Smooth muscle cell (in vitro differentiated cells): ENCODE measurements around the gene NLGN1. TPM values are rescaled to one million over a fixed set of nuclear protein-coding genes. Genes with fewer than 3 reads are reported as not detected.

Experiments
- DNase-seq: peaks from one replicate; lab custom pipeline; 2025; ENCODE audit not compliant: unreplicated experiment; lab: John Stamatoyannopoulos, UW
- H2AFZ ChIP-seq: fragments of 200-600 bp; sonication (generic); 2 replicates; pipeline ENCODE4 v1.6.0; 2016; ENCODE audit warnings: antibody characterized with exemption, low read depth, mild to moderate bottlenecking
- H3F3A ChIP-seq: fragments of 200-600 bp; sonication (generic); 2 replicates; pipeline ENCODE4 v1.6.0; 2017; ENCODE audit warnings: antibody characterized with exemption, low read depth
- H3K27ac ChIP-seq: fragments of 200-600 bp; sonication (generic); 2 replicates; pipeline ENCODE4 v1.5.1; 2016; ENCODE audit warnings: low read depth, mild to moderate bottlenecking
- H3K27me3 ChIP-seq: fragments of 200-600 bp; sonication (generic); 2 replicates; pipeline ENCODE4 v1.6.1; 2016; ENCODE audit warnings: low read depth, mild to moderate bottlenecking
- H3K36me3 ChIP-seq: fragments of 200-600 bp; sonication (generic); 2 replicates; pipeline ENCODE4 v1.5.1; 2016; ENCODE audit warnings: low read depth
- H3K4me1 ChIP-seq: fragments of 200-600 bp; sonication (generic); 2 replicates; pipeline ENCODE4 v1.5.1; 2016; ENCODE audit warnings: low read depth
- H3K4me2 ChIP-seq: fragments of 200-600 bp; sonication (generic); 2 replicates; pipeline ENCODE4 v1.6.0; 2016; ENCODE audit warnings: mild to moderate bottlenecking
- H3K4me3 ChIP-seq: fragments of 200-600 bp; sonication (generic); 2 replicates; pipeline ENCODE4 v1.5.1; 2016; ENCODE audit warnings: mild to moderate bottlenecking
- H3K79me2 ChIP-seq: fragments of 200-600 bp; sonication (generic); 2 replicates; pipeline ENCODE4 v1.6.0; 2016; ENCODE audit warnings: low read depth, mild to moderate bottlenecking
- H3K9ac ChIP-seq: fragments of 200-600 bp; sonication (generic); 2 replicates; pipeline ENCODE4 v1.6.0; 2016; ENCODE audit warnings: low read depth
- H3K9me3 ChIP-seq: fragments of 200-600 bp; sonication (generic); replicated peaks from 2 replicates; pipeline ENCODE4 v1.5.1; 2016; ENCODE audit warnings: low read depth
- H4K20me1 ChIP-seq: fragments of 200-600 bp; sonication (generic); 2 replicates; pipeline ENCODE4 v1.6.0; 2016; ENCODE audit warnings: low read depth
- CTCF ChIP-seq: fragments of 200-600 bp; sonication (generic); IDR thresholded peaks from 2 replicates; pipeline ENCODE4 v1.5.1; 2017; ENCODE audit warnings: borderline replicate concordance, mild to moderate bottlenecking, antibody characterized with exemption; ENCODE audit not compliant: insufficient read depth, poor library complexity, severe bottlenecking
- WGBS: methylation state at CpG from one replicate; pipeline ENCODE4 v1.1.7; 2016; ENCODE audit warnings: low lambda C conversion rate; 5-methylcytosine and 5-hydroxymethylcytosine counted together
- polyA plus RNA-seq: library from polyadenylated mRNA; unstranded; fragments of >200 nt; fragmentation: Nextera tagmentation; extraction: Ambion mirVana; gene quantifications from 2 replicates; pipeline ENCODE4 v1.2.1, GENCODE V29; 2016
- total RNA-seq: library from RNA; depleted of rRNA; stranded (reverse); fragments of >200 nt; gene quantifications from 2 replicates; pipeline ENCODE4 v1.2.3, GENCODE V29; 2014

Gene NLGN1
- total and polyA plus RNA-seq, 2 experiments from 2014 or later = 0.04 TPM; not detected in 1

DNA sequence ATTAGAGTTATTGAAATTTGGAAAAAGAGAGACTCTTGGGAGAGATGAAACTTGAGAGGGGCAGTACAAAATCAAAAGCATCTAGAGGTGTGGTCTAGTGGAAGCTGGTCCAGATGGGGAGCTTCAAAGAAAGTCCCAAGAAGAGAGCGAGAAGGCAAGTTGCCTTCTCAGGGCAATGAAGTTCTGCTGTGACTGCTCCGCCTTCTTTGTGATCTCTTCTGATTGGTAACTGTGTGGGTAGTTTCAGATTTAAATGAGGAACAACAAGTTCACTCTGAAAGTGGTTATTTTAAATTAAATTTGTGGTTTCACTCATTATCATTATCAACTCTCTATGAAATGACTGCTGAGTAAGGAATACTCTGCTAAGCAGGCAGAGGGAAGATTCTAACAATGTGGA lies 233.3 kb downstream of the NLGN1 start:
- no peak for TF ChIP-seq CTCF
- H3K9ac ChIP-seq = no peak overlapping the region
- H3K79me2 ChIP-seq = no peaks in the 10 kb centered on the region
- no peak overlapping the region for H3K4me3 ChIP-seq
- no peaks in the 10 kb centered on the region for H4K20me1 ChIP-seq
- H3K27ac ChIP-seq = no peak overlapping the region
- no peaks in the 10 kb centered on the region for H3F3A ChIP-seq
- no peaks in the 10 kb centered on the region for H3K4me1 ChIP-seq
- no peak overlapping the region for H2AFZ ChIP-seq
- DNase-seq = no peak
- no peaks in the 10 kb centered on the region for H3K27me3 ChIP-seq
- H3K36me3 ChIP-seq = no peaks in the 10 kb centered on the region
- WGBS = 96% methylated on average over 2 of the region's 2 CpGs
- H3K4me2 ChIP-seq = no peak overlapping the region
- H3K9me3 ChIP-seq = no peaks in the 10 kb centered on the region

DNA sequence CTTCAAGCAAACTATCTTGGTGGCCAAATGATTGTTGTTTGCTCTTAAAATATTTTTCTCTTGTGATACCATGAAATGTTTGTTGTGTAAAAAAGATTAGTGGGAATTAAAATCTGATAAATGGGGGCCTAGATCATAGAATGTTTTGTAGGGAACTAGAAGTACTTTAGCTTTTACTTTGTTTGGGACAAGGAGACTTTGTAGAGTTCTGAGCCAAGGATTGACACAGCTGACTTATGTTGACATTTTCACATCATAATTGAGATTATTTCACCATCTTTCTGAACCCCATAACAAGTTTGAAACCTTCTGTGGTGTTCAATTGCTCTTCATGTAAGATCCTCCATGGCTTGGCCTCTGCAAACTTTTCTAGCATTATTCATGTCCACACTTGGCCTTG lies 235.4 kb downstream of the NLGN1 start:
- no peaks in the 10 kb centered on the region for H4K20me1 ChIP-seq

DNA sequence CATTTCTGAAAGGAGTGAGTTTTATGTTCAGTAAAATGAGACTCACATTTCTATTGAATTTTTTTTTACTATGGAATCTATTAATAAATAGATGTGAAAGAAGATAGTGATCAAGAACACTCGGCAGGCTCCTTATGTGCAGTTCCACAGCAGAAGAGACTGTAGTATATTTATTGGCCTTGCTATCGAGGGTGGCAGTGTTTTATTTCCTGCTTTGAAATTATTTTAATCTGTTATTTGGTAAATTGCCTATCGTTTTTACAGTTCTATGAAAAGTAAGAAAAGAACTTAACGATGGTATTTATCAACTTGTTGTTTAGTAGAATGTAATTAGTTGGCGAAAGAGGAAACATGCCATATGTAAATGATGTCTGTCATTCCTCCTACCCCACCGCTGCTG lies 238.3 kb downstream of the NLGN1 start:
- H3K27me3 ChIP-seq = no peaks in the 10 kb centered on the region
- H3K9ac ChIP-seq = no peak overlapping the region
- no peak overlapping the region for H3K4me3 ChIP-seq
- H3F3A ChIP-seq = no peaks in the 10 kb centered on the region
- no peak for TF ChIP-seq CTCF
- no peak for DNase-seq
- no peaks in the 10 kb centered on the region for H3K36me3 ChIP-seq
- H3K27ac ChIP-seq = no peak overlapping the region
- no peaks in the 10 kb centered on the region for H4K20me1 ChIP-seq
- 88% methylated on average over 6 of the region's 6 CpGs for WGBS
- H3K4me1 ChIP-seq = no peaks in the 10 kb centered on the region
- no peak overlapping the region for H3K4me2 ChIP-seq
- no peak overlapping the region for H2AFZ ChIP-seq
- no peaks in the 10 kb centered on the region for H3K79me2 ChIP-seq
- no peaks in the 10 kb centered on the region for H3K9me3 ChIP-seq

More for the DNA sequence above, 235.4 kb downstream of the NLGN1 start:
- no peak overlapping the region for H3K4me3 ChIP-seq
- H3F3A ChIP-seq = no peaks in the 10 kb centered on the region
- no peak for DNase-seq
- H3K4me1 ChIP-seq = no peaks in the 10 kb centered on the region
- no peaks in the 10 kb centered on the region for H3K9me3 ChIP-seq
- H3K79me2 ChIP-seq = no peaks in the 10 kb centered on the region
- H3K36me3 ChIP-seq = no peaks in the 10 kb centered on the region
- no peak overlapping the region for H3K27ac ChIP-seq
- no peak overlapping the region for H3K9ac ChIP-seq
- TF ChIP-seq CTCF = no peak
- H2AFZ ChIP-seq = no peak overlapping the region
- H3K27me3 ChIP-seq = no peaks in the 10 kb centered on the region
- H3K4me2 ChIP-seq = no peak overlapping the region

DNA sequence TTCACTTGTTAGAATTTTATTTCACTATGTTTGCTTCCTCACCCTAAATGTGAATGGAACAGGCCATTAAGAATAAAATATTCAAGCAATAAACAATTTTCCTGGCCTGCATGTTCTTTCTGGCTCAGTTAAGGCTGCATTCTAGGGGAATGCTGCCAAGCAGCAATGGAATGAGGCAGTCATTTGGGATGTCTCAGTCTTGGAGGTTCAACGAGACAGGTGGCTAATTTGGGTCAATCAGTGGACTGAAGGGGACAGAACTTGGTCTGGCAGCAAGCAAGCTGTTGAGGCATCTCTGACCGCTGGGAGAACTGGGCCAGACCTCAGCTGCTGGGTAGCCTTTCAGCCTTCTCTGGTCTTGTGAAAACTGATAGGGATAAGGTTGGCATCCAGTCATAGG lies 241.6 kb downstream of the NLGN1 start:
- Histone ChIP-seq H3K79me2 (no peaks in the 10 kb centered on the region), H3K36me3 (no peaks in the 10 kb centered on the region), H3K4me3 (no peak overlapping the region), H3K4me1 (no peaks in the 10 kb centered on the region), H3F3A (no peaks in the 10 kb centered on the region), H3K27ac (no peak overlapping the region), H2AFZ (no peak overlapping the region), H3K9me3 (no peaks in the 10 kb centered on the region), H3K27me3 (no peaks in the 10 kb centered on the region), H4K20me1 (no peaks in the 10 kb centered on the region), H3K9ac (no peak overlapping the region), H3K4me2 (no peak overlapping the region)
- DNase-seq = no peak
- 75% methylated on average over 2 of the region's 2 CpGs for WGBS
- TF ChIP-seq CTCF = no peak
